ENCODE data around the gene FCRL5.
"Not testable (repeated sequence)": the region's sequence is repeated elsewhere in the genome, so short reads cannot be mapped to it uniquely, and the experiment has no call there.

Gene FCRL5

DNA sequence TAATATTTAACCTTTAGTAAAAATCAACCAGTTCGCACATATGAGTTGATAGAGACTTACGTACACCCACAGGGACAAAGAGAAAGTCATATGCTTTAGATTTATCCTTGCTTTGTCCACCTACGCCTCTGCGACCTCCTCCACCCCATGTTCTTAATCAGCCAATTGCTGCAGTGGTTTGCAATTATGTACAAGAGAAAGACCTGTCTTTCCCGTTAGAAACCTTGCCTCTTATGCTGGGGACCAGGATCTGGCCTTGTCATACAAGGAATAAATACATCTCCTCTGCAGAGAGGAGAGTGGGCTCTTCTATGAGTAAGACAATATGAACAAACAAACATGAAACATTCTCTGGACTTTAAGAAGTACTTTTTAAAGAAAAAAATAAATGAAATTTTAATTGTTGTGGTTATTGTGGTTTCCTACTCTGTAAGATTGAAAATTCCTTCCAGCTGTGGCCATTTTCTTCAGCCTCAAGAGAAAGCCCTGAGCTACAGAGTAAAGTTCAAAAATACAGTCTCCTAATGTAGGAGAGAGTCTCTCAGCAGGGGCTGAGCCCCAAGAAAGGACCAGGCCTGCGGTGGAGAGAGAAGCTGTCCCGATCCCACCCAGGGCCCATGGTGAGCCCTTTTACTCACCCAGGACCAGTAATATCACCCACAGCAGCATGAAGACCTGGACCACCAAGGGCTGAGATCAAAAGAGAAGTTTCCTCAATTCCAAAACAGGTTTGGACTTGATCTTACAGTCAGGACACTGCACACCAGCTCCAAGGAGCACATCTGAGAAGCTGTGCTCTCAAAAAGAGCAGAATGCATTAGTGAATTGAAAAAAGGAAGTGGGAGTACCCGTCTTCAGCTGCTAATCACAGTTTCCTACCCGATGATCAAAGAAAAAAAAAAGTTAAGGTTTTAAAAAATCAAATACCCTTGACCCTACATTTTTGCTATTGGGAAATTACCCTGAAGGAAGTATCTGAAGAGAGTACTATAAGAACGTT lies at the start of gene FCRL5:
TSS of gene FCRL5 (minus strand) at position 822 of the 1,000 bp plus-strand sequence. CDS start at position 669, 153 bp downstream.
- no peak for DNase-seq (ENCODE audit: low spot score)

- DNase-seq (ENCODE audit: low spot score), result no peak
Measured at GRCh38 chr1:157600236-157600635, 47.9 kb upstream of the FCRL5 start.

- DNase-seq (ENCODE audit: low spot score), result no peak
Measured at GRCh38 chr1:157597959-157598667, 45.8 kb upstream of the FCRL5 start, which contains the start of gene FCRL4. Gene FCRL4 (minus strand): TSS chr1:157598085. CDS start chr1:157597944, 141 bp downstream.

GRCh38 chr1:157596384-157596783 lies 44.1 kb upstream of the FCRL5 start:
- no peak for DNase-seq (ENCODE audit: low spot score)

GRCh38 chr1:157595356-157595755 lies 43.0 kb upstream of the FCRL5 start:
- DNase-seq (ENCODE audit: low spot score), result no peak

- DNase-seq (ENCODE audit: low spot score), result no peak
Measured at GRCh38 chr1:157585984-157586383, 33.7 kb upstream of the FCRL5 start.

- DNase-seq (ENCODE audit: low spot score), result no peak
Measured at GRCh38 chr1:157584503-157584902, 32.2 kb upstream of the FCRL5 start.

GRCh38 chr1:157580828-157581210 lies 28.5 kb upstream of the FCRL5 start:
- no peak for DNase-seq (ENCODE audit: low spot score)

GRCh38 chr1:157580179-157580827 lies 28.0 kb upstream of the FCRL5 start:
- DNase-seq (ENCODE audit: low spot score), result peak; percentile 12

DNA sequence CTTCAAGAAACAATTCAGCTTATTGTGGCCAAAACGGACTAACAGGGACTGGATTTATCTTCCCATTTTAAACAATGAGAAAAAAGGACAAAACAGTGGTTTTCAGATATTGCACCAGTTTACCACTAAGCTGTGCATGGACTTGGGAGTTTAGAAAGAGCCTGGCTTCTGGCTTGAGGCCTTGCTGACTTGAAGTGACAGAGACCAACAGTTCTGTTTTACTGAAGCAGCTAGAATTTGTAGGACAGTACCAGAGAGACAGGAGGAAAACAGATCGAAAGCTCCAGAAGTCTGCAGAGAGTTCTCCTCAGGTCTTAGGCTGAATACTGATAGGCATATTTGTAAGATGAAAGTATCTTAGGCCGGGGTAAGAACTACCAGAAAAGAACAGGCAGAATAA lies 25.1 kb upstream of the FCRL5 start:
- DNase-seq (ENCODE audit: low spot score), result no peak

DNA sequence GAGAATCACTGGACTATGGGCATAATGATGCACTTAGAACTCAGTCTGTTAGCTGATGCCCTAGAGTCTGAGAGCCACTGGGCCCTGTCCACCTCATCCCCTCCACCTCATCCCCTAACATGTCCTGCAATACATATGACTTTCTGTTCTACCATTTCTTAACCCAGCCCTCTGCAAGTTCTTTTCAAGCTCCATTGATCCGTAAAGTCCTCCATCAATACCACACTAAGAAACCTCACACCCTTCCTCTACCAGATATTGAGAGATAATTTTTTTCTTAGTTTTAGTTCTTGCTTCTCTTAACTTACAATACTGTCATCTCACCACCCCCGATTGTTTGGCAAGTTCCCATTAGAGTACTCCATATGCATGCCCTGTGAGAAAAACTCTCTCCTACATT lies 23.4 kb upstream of the FCRL5 start:
- DNase-seq (ENCODE audit: low spot score), result no peak

- no peak for DNase-seq (ENCODE audit: low spot score)
Measured at GRCh38 chr1:157574836-157575235, 22.5 kb upstream of the FCRL5 start.

- no peak for DNase-seq (ENCODE audit: low spot score)
Measured at GRCh38 chr1:157566484-157567300, 14.4 kb upstream of the FCRL5 start.

DNA sequence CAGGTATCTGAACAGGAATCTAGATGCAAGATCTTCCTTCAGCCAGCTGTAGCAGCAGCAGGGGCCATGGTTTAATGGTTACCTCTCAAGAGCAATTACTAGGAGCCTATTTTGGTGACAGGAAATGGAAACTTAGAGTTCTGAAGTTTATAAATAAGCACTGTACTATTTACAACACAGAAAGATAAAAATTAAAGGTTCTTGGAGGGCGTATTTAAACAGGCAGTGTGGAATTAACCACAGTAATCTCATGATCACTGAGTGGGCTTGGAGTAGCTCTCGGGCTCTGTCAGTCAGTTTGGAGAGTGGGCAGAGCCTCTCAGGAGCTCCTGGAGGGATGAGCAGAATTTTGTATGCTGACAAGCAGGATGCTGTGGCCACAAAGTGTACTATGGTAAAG lies 10.2 kb upstream of the FCRL5 start:
- no peak for DNase-seq (ENCODE audit: low spot score)

- DNase-seq (ENCODE audit: low spot score), result no peak
Measured at GRCh38 chr1:157558119-157558518, 5.8 kb upstream of the FCRL5 start.

DNA sequence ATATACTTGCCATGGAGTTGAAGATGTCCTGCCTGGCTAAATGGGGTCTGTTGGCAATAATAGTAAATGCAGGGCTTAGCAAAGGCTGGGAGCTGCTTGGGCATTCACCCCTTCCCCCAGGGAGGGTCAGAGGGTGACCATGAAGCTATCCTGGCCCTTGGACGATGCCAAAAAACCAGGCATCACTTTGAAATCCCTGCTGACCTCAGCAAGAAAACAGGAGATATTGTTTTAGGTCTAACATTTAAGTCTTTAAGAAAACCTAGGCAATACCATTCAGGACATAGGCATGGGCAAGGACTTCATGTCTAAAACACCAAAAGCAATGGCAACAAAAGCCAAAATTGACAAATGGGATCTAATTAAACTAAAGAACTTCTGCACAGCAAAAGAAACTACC lies 4.2 kb downstream of the FCRL5 start:
- DNase-seq (ENCODE audit: low spot score), result not testable (repeated sequence)

DNA sequence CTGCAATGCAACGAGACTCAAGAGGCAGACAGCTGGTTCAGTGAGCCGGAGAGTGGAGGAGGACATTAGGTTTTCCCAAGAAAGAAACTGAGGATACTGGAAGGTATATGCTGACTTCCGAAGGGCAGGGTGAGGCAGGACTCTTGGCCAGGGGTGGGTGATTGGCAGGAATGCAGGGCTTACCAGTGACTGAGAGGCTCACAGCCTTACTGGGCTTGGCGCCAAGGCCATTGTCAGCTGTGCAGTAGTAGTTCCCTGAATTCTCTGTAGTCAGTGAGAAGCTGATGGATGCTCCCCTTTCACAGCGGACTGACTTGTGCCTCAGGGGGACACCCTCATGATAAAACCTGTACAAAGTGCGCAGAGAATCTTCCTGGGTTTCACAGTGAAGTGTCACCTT lies 9.6 kb downstream of the FCRL5 start:
- no peak for DNase-seq (ENCODE audit: low spot score)

DNA sequence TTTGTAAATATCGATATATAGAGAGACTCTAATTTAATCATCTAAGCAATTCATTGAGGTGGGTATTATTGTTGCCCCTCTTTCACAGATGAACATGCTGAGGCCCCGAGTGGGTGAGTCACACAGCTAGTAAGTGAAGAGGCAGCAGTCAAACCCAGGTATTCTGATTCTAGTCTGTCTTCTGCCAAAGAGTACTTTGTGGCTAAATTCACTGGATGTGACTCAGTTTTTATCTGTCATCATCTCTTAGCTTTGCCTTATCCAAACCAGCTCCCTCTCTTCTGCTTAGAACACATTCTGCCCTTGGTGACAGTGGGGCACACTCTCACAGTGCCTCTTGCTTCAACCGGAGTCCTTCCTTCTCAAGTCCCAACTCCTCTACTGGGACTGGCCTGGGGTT lies 11.5 kb downstream of the FCRL5 start:
- no peak for DNase-seq (ENCODE audit: low spot score)

GRCh38 chr1:157540160-157540748 lies 12.1 kb downstream of the FCRL5 start:
- no peak for DNase-seq (ENCODE audit: low spot score)

DNA sequence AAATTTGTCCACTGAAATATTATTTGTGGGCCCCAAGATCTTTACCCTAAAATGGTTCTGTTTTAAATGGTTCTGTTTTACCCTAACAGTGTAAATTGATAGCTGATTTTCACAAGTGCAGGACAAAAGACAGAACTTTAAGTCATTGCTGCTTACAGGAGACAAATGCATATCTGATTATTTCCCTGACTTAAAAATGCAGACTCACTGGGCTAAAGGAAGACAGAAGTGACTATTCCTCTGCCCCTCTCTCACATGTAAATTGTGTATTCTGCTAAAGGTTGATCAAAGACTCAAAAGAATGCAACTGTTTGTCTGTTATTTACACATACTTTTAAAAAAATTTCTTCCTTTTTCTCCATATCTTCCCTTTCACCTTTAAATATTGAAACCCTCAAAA lies 12.7 kb downstream of the FCRL5 start:
- DNase-seq (ENCODE audit: low spot score), result no peak

GRCh38 chr1:157532569-157532968 lies 19.7 kb downstream of the FCRL5 start:
- DNase-seq (ENCODE audit: low spot score), result no peak

Data from hepatic stellate cell (primary cell).